Amniotic epithelial cell (primary cell): Measurements from ENCODE around the gene GTF2IRD1.
"Not testable (repeated sequence)": the region's sequence is repeated elsewhere in the genome, so short reads cannot be mapped to it uniquely, and the experiment has no call there.

Source experiments
- DNase-seq: peaks from one replicate; pipeline ENCODE4 v3.0.0-alpha.2; 2010; ENCODE audit warnings: low read depth

The GTF2IRD1 gene

GRCh38 chr7:74491490-74491889 lies 37.8 kb downstream of the GTF2IRD1 start:
- not testable (repeated sequence) for DNase-seq

DNA sequence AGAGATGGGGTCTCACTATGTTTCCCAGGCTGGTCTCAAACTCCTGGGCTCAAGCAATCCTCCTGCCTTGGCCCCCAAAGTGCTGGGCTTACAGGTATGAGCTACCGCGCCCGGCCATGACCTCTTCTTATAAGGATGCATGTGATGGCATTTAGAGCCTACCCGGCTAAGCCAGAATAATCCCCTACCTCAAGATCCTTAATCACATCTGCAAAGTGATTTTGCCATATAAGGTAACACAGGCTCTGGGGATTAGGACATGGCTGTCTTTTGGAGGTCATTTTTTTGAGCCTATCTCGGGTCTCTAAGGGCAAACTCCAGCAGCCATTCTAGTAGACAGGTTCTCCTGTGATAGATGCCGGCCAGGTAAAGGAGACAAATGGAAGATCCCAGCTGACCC lies 39.6 kb downstream of the GTF2IRD1 start:
- peak; percentile 36 for DNase-seq

- DNase-seq = peak; percentile 61
These were observed 40.4 kb downstream of the GTF2IRD1 start for GRCh38 chr7:74494076-74494548.

DNA sequence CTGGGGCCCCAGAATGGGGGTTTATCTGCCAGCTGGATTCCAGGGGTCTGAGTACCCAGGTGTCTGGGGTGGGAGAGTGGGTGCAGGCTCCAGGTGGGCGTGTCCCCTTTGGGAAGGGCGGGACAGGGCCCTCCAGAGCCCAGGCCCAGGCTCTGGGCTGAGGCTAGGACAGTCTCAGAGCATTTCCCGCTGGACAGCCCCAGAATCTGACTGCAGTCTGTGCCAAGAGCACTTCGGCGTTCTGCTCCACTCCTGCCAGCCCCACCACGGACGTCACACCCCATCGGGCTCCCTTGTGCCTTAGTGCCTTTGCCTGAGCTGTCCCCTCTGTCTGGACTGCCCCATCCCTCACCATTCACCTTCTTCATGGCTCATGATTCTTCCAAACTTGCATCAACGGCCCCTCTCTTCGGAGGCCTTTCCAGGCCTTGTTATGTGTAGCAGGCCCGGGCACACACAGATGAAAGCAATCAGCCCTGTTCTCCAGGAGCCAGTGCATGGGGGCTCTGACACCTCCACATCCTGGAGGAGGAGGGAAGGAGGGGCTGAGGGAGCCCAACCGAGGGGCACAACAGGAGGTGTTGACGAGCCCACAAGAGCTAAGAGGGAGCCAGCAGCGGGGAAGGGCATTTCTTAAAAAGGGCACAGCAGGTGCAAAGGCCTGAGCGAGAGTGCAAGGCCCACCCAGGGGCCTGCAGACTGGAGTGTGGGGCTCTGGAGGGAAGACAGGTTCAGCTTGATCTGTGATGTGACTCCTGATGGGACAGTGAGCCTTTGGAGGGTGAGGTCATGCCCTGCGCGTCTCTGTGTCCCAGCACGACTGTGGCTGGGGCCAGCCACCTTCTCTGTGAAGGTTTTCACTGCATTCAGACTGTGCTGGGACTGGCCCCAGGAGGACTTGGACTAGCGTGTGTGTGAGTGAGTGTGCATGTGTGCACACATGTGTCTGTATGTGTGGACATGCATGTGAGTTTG lies 41.7 kb downstream of the GTF2IRD1 start:
- no peak for DNase-seq

DNA sequence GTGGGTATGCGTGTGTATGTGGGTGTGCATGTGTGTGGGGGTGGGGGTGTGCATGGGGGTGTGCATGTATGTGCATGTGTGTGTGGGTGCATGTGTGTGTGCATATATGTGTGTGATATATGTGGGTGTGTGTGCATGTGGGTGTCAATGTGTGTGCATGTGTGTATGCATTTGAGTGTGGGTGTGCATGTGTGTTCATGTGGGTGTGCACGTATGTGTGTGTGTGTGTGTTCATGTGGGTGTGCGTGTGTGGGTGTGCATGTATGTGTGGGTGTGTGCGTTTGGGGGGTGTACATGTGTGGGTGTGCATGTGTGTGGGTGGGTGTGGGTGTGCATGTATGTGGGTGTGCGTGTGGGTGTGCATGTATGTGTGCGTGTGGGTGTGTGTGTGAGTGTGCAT lies 42.6 kb downstream of the GTF2IRD1 start:
- no peak for DNase-seq

DNA sequence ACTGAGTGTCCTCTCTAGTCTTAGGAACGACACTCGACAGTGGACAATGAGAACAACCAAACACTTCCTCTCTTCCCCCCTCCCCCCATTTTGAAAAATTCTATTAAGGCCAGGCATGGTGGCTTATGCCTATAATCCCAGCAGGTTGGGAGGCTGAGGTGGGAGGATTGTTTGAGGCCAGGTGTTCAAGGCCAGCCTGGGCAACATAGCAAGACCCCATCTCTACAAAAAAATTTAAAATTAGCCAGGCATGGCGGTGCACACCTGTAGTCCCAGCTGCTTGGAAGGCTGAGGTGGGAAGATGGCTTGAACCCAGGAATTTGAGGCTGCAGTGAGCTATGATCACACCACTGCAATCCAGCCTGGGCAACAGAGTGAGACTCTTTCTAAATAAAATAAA lies 43.1 kb downstream of the GTF2IRD1 start:
- not testable (repeated sequence) for DNase-seq

DNA sequence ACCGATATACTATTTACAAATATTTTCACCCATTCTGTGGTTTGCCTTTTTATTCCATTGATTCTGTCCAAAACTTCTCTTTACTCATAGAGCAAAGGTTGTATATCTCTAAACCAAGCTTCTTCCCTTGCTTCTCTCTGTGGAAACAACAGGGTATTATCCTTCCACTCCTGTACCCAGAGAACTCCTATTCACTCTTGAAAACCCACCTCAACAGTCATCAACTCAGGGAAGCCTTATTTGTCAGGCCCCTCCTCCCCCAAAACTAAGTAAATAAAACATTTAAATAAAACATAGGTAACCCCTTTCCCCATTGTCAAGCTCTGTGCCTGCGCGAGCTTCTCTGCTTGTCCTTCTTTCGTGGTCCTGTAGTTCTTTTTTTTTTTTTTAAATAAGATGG lies 44.6 kb downstream of the GTF2IRD1 start:
- no peak for DNase-seq

DNA sequence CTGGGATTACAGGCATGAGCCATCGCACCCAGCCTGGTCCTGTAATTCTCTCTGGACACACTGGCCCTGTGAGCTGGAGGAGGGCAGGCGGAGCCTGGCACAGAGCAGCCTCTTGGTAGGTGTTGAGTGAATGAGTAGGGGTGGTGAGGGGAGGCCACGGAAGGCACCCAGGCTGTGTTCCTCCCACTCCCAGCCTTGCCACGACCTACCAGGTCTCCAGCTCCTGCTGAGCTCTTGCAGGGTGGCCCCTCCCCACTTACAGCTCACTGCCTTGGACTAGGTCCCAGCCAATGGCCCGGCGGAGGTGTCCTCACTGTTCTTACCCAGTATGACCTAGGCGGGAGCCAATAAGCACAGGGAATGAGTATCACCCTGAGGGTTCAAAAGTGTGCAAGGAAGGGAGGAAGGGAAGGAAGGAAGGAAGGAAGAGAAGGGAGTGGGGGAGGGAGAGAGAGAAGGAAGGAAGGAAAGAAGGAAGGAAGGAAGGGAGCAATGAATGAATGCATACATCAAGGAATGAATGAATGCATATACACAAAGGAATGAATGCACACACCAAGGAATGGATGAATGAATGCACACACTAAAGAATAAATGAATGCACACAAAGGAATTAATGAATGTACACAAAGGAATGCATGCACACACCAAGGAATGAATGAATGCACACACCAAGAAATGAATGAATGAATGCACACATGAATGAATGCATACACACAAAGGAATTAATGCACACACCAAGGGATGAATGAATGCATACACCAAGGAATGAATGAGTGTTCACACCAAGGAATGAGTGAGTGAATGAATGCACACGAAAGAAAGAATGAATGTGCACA lies 45.5 kb downstream of the GTF2IRD1 start:
- peak; percentile 92 for DNase-seq

- DNase-seq = no peak
These were observed 46.2 kb downstream of the GTF2IRD1 start for GRCh38 chr7:74499835-74500388.

- DNase-seq = no peak
These were observed 47.6 kb downstream of the GTF2IRD1 start for GRCh38 chr7:74501298-74501697.

DNA sequence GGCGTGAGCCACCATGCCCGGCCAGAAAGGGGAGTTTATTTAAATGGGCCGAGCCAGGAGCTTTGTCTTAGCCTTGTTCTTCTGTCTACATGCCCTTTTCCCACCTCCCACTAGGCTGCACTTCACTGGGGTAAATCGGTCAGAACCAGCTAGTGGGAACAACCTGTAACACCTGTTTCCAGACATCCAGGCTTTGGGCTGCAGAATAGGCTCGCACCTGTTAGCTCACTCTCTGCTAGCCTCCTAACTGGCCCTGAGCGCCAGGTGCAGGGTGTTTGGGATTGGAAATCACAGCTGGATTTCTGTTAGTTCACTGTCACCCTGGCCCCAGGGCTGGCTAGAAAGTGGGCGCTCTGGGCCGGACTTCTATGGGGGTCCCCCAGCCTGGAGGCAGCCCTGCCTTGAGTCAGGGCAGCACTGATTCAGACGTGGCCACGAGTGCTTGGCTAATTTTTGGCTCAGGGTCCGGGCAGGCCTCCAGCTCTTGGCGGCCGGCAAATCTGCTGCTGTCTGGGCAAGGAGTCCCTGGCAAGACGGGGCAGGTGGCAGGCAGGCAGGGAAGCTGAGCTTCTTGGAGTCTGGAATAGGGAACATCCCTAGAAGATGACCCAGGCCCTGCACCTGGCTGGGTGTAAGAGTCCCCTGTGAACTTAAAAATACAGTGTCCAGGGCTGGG lies 48.6 kb downstream of the GTF2IRD1 start:
- no peak for DNase-seq

DNA sequence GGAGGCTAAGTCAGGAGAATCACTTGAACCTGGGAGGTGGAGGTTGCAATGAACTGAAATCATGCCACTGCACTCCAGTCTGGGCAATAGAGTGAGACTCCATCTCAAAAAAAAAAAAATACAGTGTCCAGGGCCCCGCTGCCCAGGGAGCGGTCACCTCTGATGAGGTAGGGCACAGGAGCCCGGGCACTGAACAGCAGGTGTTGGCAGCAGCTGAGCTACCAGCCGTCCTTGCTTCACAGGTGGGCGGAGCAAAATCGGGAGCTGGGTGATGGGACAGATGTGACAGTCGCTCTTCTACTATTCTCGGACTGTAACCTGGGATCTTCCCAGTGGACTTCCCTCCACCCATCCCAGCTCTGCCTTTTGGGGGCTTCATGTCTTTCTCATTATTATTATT lies 49.4 kb downstream of the GTF2IRD1 start:
- no peak for DNase-seq

DNA sequence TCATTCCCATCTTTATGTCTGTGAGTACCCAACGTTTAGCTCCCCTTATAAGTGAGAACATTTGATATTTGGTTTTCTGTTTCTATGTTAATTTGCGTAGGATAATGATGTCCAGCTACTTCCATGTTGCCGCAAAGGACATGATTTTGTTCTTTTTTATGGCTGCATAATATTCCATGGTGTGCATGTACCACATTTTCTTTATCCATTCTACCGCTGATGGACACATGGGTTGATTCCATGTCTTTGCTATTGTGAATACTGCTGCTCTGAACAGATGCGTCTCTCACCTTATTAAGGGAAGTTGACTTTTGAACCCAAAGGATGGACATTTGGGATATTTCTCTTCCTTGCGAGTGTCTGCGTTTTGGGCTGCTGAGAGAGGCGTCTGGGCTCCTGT lies 50.2 kb downstream of the GTF2IRD1 start:
- no peak for DNase-seq

GRCh38 chr7:74505471-74506324 lies 52.0 kb downstream of the GTF2IRD1 start:
- no peak for DNase-seq

DNA sequence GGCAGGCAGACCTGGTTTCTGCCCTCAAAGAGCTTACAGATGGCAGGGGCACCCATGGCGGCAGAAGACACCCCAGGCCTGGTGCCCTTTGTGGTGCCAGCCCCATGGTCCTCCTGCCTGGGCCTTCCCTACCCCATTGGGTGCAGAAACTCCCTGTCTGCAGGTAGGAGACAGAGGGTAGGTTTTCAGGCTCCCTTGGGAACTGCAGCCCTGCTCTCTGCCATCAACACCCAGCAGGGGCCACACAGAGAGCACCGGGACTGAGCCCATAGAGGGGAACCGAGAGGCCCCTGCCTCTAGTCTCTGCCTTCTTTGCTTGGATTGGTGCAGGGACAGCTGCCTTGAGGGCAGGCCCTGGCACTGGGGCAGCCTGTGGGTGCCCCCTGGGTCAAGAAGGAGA lies 52.6 kb downstream of the GTF2IRD1 start:
- DNase-seq = no peak

DNA sequence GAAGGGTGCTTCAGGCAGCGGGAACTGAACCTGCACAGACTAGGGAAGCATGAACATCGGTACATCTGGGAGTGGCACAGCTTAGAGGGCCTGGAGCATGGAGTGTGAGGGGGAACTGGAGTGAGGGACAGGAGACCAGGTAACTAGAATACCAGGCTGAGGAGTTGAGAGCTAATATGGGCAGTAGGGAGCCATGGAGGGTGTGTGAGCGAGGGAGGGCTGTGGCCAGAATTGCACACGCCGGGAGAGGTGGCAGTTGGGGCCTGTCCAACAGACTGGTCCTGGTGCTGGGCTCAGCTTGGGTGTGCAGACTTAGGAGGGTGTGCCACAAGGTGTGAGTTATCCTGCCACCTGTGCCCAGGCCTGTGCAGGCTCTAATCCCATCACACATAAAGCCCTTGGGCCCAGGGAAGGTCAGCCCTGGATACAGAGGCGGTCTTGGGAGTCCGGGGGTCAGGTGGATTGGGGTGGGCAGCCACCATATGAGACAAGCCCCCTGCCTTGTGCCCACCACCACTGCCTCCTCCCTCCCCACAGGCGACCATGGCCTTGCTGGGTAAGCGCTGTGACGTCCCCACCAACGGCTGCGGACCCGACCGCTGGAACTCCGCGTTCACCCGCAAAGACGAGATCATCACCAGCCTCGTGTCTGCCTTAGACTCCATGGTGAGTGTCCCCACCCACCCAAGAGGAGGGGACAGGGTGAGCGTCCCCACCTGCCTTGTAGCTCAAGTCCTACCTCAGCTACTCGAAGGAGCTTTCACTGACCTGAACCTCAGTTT lies 54.0 kb downstream of the GTF2IRD1 start:
- no peak for DNase-seq

DNA sequence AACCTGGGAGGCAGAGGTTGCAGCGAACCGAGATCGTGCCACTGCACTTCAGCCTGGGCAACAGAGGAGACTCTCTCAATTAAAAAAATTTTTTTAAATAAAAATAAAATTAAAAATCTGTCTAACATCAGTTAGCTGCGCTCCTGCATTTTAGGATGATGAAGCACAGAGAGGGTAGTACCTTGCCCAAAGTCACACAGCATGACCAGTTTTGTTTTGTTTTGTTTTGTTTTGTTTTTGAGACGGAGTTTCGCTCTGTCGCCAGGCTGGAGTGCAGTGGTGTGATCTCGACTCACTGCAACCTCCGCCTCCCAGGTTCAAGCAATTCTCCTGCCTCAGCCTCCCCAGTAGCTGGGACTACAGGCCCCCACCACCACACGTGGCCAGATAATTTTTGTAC lies 55.7 kb downstream of the GTF2IRD1 start:
- not testable (repeated sequence) for DNase-seq

DNA sequence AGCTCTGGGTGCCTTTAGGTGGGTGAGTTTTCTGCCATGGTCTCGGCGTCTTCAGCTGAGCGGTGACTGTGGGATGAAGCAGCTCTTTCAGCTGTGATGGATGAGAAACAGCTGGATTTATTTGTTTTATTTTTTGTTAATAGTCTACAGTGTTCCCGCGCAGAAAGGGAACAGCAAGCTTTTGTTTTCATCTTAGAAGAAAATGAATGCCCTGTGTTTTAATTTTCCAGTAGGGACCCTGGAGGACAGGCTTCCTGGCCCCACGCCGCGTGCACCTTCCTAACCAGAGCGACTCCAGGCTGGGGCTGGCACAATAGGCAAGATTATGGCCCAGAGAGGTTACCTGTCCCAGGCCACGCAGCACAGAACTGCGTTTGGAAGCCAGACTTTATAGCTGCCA lies 57.6 kb downstream of the GTF2IRD1 start:
- DNase-seq = no peak

DNA sequence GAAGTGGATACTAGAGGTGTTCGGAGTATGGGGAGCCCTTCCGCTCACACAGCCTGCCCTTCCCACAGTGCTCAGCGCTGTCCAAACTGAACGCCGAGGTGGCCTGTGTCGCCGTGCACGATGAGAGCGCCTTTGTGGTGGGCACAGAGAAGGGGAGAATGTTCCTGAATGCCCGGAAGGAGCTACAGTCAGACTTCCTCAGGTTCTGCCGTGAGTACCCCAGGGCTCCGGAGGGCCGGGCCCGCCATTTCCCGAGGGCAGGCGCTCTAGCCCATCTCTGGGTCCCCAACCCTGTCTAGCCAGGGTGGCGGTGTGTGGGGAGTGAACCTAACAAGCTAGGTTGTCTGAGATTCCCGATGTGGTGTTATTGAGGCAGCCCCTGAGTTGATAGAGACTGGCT lies 59.1 kb downstream of the GTF2IRD1 start:
- DNase-seq = no peak

DNA sequence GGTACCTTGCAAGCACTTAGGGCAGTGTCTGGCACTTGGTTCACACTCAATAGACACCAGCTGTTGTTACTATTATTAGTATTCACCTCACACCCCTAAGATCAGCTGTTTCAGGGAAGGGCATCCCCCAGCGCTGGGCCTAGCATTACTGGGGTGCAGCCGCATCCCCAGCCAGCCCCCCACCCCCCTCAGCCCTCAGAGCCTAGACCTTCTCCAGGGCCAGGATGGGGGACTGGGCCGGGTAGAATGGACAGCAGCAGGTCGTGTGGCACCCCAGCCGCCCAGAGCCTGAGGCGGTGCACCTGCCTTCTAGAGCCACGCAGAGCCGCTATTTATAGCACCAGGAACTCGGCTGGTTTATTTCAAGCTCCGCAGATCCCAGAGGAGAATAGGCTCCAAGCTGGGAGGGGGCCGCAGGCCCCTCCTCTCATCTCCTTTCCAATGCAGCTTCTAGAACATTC lies 60.5 kb downstream of the GTF2IRD1 start:
- DNase-seq = no peak
